Measurements from ENCODE around the gene GAL3ST2. TPM values are rescaled to one million over a fixed set of nuclear protein-coding genes. Genes with fewer than 3 reads are reported as not detected.
"Not testable (repeated sequence)": the region's sequence is repeated elsewhere in the genome, so short reads cannot be mapped to it uniquely, and the experiment has no call there.

The GAL3ST2 gene
- total RNA-seq, 2 donors from 2014 or later, result 0.16 to 1.1 TPM

GRCh38 chr2:241743008-241743407 is 33.6 kb upstream of the GAL3ST2 start:
- H3K27ac Mint-ChIP-seq, result peak overlapping the region in 1 of 2 donors; percentile 82
- peaks cover 8 to 26% of the 10 kb centered on the region in 2 donors for H3K36me3 Mint-ChIP-seq
- H3K9me3 Mint-ChIP-seq; DNase-seq (ENCODE audit: low spot score in 2 of 2); ATAC-seq: not testable (repeated sequence)

DNA sequence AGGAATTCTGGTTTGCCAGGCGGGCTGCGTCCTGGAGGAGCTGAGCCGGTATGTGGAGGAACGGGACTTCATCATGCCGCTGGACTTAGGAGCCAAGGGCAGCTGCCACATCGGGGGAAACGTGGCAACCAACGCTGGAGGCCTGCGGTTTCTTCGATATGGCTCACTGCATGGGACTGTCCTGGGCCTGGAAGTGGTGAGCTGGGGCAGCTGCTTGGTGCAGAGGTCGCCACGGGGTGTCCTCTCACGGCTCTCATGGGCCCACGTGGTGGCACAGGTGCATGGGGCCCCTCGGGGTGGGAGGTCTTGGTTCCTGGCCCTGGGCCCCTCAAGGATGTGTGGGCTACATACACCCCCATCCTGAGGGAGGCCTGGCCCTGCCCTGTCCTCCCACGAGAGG is 33.0 kb upstream of the GAL3ST2 start:
- Mint-ChIP-seq H3K36me3 (peaks cover 8 to 24% of the 10 kb centered on the region in 2 donors), H3K9me3 (no peaks in the 10 kb centered on the region), H3K27ac (peak overlapping the region in 1 of 2 donors; percentile 82)
- DNase-seq (ENCODE audit: low spot score in 2 of 2), result no peak
- no peak for ATAC-seq

GRCh38 chr2:241744028-241744754 is 32.4 kb upstream of the GAL3ST2 start:
- no peak for ATAC-seq
- DNase-seq (ENCODE audit: low spot score in 2 of 2), result no peak
- H3K27ac Mint-ChIP-seq, result no peak overlapping the region
- no peaks in the 10 kb centered on the region for H3K9me3 Mint-ChIP-seq
- peaks cover 8 to 22% of the 10 kb centered on the region in 2 donors for H3K36me3 Mint-ChIP-seq

DNA sequence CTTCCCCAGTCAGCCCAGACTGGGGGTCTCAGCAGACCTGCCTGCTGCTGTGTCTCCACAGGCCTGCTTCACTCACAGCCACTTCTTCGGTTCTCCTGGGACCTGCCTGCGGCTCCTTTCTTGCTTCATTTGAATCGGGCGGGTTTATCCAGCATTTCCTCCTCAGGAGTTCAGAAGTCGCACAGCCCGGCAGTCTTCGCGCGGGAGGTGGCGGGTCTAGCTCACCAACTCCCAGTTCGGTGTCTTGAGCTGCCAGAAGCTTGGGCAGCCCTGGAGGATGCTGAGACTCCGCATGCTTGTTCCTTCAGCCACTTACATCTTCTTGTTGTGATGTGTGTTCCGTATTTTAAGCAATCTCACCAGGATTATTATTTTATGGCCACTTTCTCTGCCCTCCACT is 31.3 kb upstream of the GAL3ST2 start:
- DNase-seq (ENCODE audit: low spot score in 2 of 2) (no peak), ATAC-seq (no peak)
- H3K27ac Mint-ChIP-seq, result no peak overlapping the region
- H3K9me3 Mint-ChIP-seq, result no peaks in the 10 kb centered on the region
- peaks cover 12 to 22% of the 10 kb centered on the region in 2 donors for H3K36me3 Mint-ChIP-seq

DNA sequence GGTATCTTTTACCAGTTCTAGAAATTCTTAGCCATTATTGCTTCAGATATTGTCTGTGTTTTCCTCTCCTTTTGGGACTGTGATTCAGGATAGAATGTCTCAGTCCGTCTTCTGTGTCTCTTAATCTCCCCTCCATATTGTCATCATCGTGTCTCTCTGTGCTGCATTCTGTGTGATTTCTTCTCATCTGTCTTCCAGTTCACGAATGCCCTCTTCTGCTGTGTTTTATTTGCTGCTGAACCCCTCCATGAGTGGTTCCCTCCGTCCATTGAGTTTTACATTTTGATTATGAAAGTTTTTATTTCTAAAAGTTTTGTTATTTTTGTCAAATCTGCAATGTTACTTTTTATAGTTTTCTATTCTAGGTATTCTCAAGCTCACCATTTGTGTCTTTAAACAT is 30.5 kb upstream of the GAL3ST2 start:
- ATAC-seq (no peak), DNase-seq (ENCODE audit: low spot score in 2 of 2) (no peak)
- Mint-ChIP-seq H3K9me3 (no peaks in the 10 kb centered on the region), H3K27ac (no peak overlapping the region), H3K36me3 (peaks cover 12 to 22% of the 10 kb centered on the region in 2 donors)

- DNase-seq (ENCODE audit: low spot score in 2 of 2) (no peak), ATAC-seq (no peak)
- Mint-ChIP-seq H3K27ac (no peak overlapping the region), H3K36me3 (peaks cover 12 to 22% of the 10 kb centered on the region in 2 donors), H3K9me3 (no peaks in the 10 kb centered on the region)
Observed at GRCh38 chr2:241748468-241749256, 28.0 kb upstream of the GAL3ST2 start.

GRCh38 chr2:241750076-241750840 is 26.4 kb upstream of the GAL3ST2 start:
- ATAC-seq, result no peak
- H3K27ac Mint-ChIP-seq, result no peak overlapping the region
- H3K36me3 Mint-ChIP-seq, result peaks cover 12 to 15% of the 10 kb centered on the region in 2 donors
- DNase-seq (ENCODE audit: low spot score in 2 of 2), result no peak
- H3K9me3 Mint-ChIP-seq, result no peaks in the 10 kb centered on the region

GRCh38 chr2:241751152-241751551 is 25.5 kb upstream of the GAL3ST2 start:
- Mint-ChIP-seq H3K36me3 (peaks cover 5 to 6% of the 10 kb centered on the region in 2 donors), H3K27ac (no peak overlapping the region), H3K9me3 (no peaks in the 10 kb centered on the region)
- DNase-seq (ENCODE audit: low spot score in 2 of 2) (no peak), ATAC-seq (no peak)

DNA sequence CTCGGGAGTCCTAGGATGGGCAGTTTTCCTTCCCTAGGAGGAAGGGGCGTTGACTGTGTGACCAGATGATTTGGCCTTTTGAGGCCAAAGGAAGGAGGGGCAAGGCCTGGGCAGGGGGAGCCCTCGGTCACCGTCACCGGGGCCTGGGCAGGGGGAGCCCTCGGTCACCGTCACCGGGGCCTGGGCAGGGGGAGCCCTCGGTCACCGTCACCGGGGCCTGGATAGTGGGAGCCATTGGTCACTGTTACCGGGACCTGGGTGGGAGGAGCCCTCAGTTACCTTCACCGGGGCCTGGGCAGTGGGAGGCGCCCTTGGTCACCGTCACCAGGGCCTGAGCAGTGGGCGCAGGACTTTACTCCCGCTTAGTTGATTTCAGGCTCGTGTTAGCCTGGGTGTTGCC is 24.8 kb upstream of the GAL3ST2 start:
- Mint-ChIP-seq H3K27ac (no peak overlapping the region), H3K36me3 (peaks cover 4 to 5% of the 10 kb centered on the region in 2 donors), H3K9me3 (no peaks in the 10 kb centered on the region)
- ATAC-seq (no peak), DNase-seq (ENCODE audit: low spot score in 2 of 2) (no peak)

DNA sequence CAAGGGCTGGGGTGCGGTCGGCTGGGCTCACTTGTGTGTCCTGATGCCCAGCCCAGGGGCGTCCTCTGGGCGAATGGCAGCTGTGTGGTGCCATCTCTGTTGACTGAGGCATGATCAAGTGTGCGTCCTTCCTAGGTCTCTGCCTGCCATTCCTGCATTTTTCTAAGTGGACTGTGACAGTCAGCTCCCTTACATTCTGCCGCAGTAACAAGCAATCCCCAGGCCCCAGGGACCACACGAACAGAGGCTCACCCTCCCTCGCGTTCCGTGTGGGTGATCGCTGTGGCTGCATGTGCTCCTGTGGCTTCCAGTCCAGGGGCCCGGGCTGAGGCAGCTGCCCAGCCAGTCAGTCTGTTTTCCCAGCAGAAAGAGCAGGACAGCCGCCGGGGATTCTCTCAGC is 24.4 kb upstream of the GAL3ST2 start:
- H3K27ac Mint-ChIP-seq, result no peak overlapping the region
- ATAC-seq (no peak), DNase-seq (ENCODE audit: low spot score in 2 of 2) (no peak)
- peaks cover 1 to 4% of the 10 kb centered on the region in 2 donors for H3K36me3 Mint-ChIP-seq
- H3K9me3 Mint-ChIP-seq, result no peaks in the 10 kb centered on the region

DNA sequence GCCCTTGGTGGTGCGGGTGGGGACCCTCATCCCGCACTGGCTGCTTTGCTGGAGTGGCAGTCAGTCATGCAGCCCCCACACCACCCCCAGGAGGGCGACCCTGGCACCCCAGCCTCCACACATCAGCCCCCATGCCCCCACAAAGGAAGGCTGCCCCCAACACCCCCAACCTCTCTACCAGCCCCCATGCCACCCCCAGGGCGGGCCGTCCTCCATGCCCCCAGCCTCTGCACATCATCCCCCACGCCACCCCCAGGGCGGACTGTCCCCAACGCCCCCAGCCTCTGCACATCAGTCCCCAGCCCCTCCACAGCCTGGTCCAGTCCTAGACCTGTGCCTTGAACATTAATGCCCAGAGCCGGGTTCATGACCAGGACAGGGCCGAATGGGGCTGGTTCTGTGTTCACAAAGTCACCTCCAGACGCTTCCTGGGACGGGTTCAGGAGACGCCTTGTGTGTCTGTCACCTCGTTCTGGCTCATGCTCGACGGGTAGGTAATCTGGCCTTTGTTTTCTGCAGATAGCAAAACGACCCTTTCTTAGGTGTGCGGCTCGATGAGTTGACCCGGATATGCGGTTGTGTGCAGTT is 23.8 kb upstream of the GAL3ST2 start:
- no peak for DNase-seq (ENCODE audit: low spot score in 2 of 2)
- Mint-ChIP-seq H3K27ac (peak overlapping the region; percentile 77 to 79), H3K9me3 (no peaks in the 10 kb centered on the region), H3K36me3 (peaks cover 0 to 4% of the 10 kb centered on the region in 2 donors)
- no peak for ATAC-seq

DNA sequence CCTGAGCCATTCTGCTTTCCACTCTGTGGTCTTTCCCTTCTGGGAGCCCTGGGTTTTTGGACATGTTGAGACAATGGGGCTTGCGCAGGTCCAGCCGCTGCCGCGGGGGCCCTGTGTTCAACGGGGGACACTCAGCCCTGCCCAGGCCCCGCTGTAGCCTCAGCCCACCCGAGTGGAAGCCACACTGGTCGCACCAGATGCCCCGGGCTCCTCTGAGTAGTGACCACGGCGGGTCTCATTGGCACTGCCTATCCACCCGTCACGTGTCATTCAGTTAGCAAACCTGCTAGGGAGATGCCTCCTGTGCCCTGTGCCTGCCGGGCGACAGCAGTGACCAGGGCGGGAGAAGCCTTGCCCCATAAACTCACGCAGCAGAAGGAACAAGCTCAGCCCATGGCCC is 23.1 kb upstream of the GAL3ST2 start:
- ATAC-seq (no peak), DNase-seq (ENCODE audit: low spot score in 2 of 2) (no peak)
- H3K36me3 Mint-ChIP-seq, result peaks cover 0 to 4% of the 10 kb centered on the region in 2 donors
- peak overlapping the region; percentile 77 to 79 for H3K27ac Mint-ChIP-seq
- no peaks in the 10 kb centered on the region for H3K9me3 Mint-ChIP-seq

GRCh38 chr2:241754042-241754441 is 22.6 kb upstream of the GAL3ST2 start:
- H3K9me3 Mint-ChIP-seq, result no peaks in the 10 kb centered on the region
- no peak for ATAC-seq
- no peak for DNase-seq (ENCODE audit: low spot score in 2 of 2)
- peak overlapping the region in 1 of 2 donors; percentile 44 for H3K27ac Mint-ChIP-seq
- peaks cover 0 to 4% of the 10 kb centered on the region in 2 donors for H3K36me3 Mint-ChIP-seq

DNA sequence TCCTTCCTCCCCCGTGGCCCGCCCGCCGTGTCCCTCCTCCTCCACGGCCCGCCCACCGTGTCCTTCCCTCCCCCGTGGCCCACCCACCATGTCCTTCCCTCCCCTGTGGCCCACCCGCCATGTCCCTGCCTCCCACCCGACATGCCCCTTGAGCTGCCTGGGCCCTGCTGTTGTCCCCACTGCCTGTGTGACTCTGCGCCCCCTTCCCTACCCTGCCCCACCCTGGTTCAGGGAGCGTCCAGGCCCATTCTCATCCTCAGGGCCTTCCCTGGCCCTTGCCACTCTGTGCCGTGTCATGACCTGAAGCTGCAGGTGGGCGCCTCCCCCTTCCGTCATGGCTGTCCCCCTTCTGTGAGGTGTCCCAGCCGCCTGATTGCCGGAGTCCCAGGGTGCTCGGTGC is 21.5 kb upstream of the GAL3ST2 start:
- Mint-ChIP-seq H3K9me3 (no peaks in the 10 kb centered on the region), H3K27ac (peak overlapping the region in 1 of 2 donors; percentile 44), H3K36me3 (peaks cover 0 to 8% of the 10 kb centered on the region in 2 donors)
- DNase-seq (ENCODE audit: low spot score in 2 of 2), result no peak
- ATAC-seq, result no peak

- Mint-ChIP-seq H3K27ac (no peak overlapping the region), H3K36me3 (peaks cover 2 to 11% of the 10 kb centered on the region in 2 donors), H3K9me3 (no peaks in the 10 kb centered on the region)
- DNase-seq (ENCODE audit: low spot score in 2 of 2) (no peak), ATAC-seq (no peak)
Observed at GRCh38 chr2:241755777-241756176, 20.8 kb upstream of the GAL3ST2 start.

DNA sequence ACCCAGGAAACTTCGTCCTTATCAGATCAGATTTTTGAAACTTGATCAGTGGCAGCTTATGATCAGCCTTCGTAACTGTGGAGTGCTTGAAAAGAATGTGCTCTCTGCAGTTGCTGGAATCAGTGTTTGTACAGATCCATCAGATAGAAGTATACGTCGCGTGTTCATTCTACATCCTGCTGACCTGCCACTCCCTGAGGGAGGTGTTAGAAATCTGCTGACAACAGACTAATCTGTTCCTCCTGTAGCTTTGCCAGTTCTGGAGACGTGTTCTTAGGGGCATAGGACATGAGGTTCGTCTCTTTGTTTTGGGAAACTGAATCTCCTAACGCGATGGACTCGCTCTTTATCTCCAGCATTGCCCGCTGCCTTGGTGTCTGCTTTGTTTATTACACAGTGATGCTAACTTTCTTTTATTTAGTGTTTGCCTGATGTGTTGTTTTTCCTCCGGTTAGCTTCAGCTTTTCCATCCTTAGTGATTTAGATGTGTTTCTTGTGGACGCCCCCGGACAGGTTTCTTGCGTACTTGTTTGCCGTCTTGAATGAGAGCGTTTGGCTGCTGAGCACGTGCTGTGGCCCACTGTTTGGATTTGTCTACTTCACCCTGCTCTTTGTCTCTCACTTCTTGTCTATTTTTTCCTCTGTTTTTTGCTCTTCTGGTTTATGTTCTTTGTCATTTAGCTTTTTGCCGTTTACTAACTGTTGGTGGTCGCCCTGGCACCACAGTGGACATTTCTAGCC is 17.4 kb upstream of the GAL3ST2 start:
- ATAC-seq (no peak), DNase-seq (ENCODE audit: low spot score in 2 of 2) (no peak)
- Mint-ChIP-seq H3K36me3 (peaks cover 5 to 14% of the 10 kb centered on the region in 2 donors), H3K27ac (no peak overlapping the region), H3K9me3 (no peaks in the 10 kb centered on the region)

Data from activated naive CD4-positive, alpha-beta T cell treated with anti-CD3 and anti-CD28 coated beads, Interleukin-2, amount 50 U/mL, for 72 hours (primary cell).